Esophagus (tissue), 2 donors: ENCODE data around the gene ZMYM4. TPM values are rescaled to one million over a fixed set of nuclear protein-coding genes. Genes with fewer than 3 reads are reported as not detected.
"Not testable (repeated sequence)": the region's sequence is repeated elsewhere in the genome, so short reads cannot be mapped to it uniquely, and the experiment has no call there.

ENCODE experiments used
- H3K27ac ChIP-seq, 2 donors: one replicate each; pipeline ENCODE4 v1.5.1; 2013; ENCODE audit warnings: low read depth in 2 of 2, mild to moderate bottlenecking in 2 of 2, inconsistent platforms in 1 of 2, low read length in 1 of 2, moderate library complexity in 1 of 2
- H3K27me3 ChIP-seq, 2 donors: one replicate each; pipeline ENCODE4 v1.6.1; 2013; ENCODE audit warnings: low read length in 2 of 2, control low read depth in 1 of 2, mild to moderate bottlenecking in 1 of 2; ENCODE audit not compliant: insufficient read depth in 2 of 2, control insufficient read depth in 1 of 2
- H3K36me3 ChIP-seq, 2 donors: one replicate each; pipeline ENCODE4 v1.6.1; 2013; ENCODE audit warnings: low read length in 1 of 2; ENCODE audit not compliant: control insufficient read depth in 2 of 2, insufficient read depth in 2 of 2
- H3K4me1 ChIP-seq, 2 donors: one replicate each; pipeline ENCODE4 v1.6.1; 2013; ENCODE audit warnings: low read length in 1 of 2; ENCODE audit not compliant: control insufficient read depth in 2 of 2, insufficient read depth in 2 of 2
- H3K4me3 ChIP-seq, 2 donors: one replicate each; pipeline ENCODE4 v1.5.1; 2013; ENCODE audit warnings: low read length in 2 of 2, mild to moderate bottlenecking in 2 of 2, low read depth in 1 of 2, moderate library complexity in 1 of 2
- H3K9me3 ChIP-seq, 2 donors: one replicate each; pipeline ENCODE4 v1.6.1; 2013; ENCODE audit warnings: mild to moderate bottlenecking in 2 of 2, low read depth in 1 of 2, low read length in 1 of 2, moderate library complexity in 1 of 2; ENCODE audit not compliant: control insufficient read depth in 2 of 2, insufficient read depth in 1 of 2
- WGBS, 2 donors: extraction: QIAGEN DNeasy Blood & Tissue Kit; methylation state at CpG; one replicate each; pipeline ENCODE4 v1.1.7; 2013; 5-methylcytosine and 5-hydroxymethylcytosine counted together
- polyA plus RNA-seq, 2 donors: library from polyadenylated mRNA; stranded (reverse); fragments of 200-250 nt; gene quantifications; one replicate each; pipeline ENCODE4 v1.2.3, GENCODE V29; 2013
- donor health status: healthy with polysubstance abuse.
- donor health status: Bipolar disorder and iron deficiency.

The ZMYM4 gene
- polyA plus RNA-seq, 2 donors, result 6.1 to 9.0 TPM

DNA sequence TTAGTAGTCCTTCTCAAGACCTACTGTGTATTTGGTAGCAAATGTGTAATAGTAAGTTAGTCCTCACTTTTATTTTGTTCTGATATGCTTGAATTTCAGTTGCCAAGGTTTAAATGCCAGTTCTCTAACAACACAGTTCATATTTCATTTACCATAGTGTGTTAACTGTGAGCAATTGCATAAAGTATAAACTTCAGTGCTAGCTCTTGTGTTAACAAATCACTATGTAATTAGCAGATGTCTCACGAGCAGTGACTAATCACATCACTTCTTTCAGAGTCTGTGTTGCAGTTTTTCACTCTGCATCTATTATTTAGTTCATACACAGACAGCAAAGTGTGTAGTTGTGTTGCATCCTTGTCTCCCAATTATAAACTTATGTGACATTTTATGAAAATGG lies 47.8 kb downstream of the ZMYM4 start:
- Histone ChIP-seq H3K27me3 (no peaks in the 10 kb centered on the region), H3K4me3 (no peak overlapping the region), H3K36me3 (no peaks in the 10 kb centered on the region), H3K27ac (no peak overlapping the region), H3K9me3 (no peaks in the 10 kb centered on the region), H3K4me1 (peaks cover 0 to 2% of the 10 kb centered on the region in 2 donors)
- WGBS, 2 donors, result 58 to 61% methylated on average over 1 of the region's 1 CpG

DNA sequence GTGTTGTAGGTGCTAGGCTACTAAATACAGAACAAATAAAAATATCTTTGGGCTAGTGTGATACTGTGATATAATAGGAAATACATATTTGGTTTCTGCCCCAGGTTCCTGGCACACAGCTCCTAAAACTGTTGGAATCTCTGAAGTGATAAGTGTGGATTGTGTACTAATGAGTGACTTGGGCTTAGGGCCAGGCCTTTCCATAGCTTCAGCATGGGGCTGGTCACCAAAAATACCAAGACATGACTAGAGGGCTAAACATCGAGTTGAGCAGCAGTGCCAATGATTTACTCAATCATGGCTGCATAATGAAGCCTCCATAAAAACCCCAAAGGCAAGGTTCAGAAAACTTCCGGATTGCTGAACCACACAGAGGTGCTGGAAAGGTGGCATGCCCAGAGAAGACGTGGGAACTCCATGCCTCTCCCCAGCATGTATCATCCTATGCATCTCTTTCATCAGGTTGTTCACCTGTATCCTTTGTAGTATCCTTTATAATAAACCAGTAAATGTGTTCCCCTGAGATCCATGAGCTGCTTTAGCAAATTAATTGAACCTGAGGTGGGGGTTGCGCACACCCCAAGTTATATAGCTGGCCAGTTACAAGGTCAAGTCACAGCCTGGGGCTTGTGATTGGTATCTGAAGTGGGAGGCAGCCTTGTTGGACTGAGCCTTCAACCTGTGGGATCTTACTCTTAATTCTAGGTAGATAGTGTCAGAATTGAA lies 51.6 kb downstream of the ZMYM4 start:
- H3K27me3 ChIP-seq, result no peaks in the 10 kb centered on the region
- WGBS, 2 donors, result 58 to 69% methylated on average over 4 of the region's 4 CpGs
- H3K27ac ChIP-seq, result no peak overlapping the region
- H3K4me3 ChIP-seq, result no peak overlapping the region
- H3K36me3 ChIP-seq, result no peaks in the 10 kb centered on the region
- no peaks in the 10 kb centered on the region for H3K9me3 ChIP-seq
- peaks cover 0 to 2% of the 10 kb centered on the region in 2 donors for H3K4me1 ChIP-seq

DNA sequence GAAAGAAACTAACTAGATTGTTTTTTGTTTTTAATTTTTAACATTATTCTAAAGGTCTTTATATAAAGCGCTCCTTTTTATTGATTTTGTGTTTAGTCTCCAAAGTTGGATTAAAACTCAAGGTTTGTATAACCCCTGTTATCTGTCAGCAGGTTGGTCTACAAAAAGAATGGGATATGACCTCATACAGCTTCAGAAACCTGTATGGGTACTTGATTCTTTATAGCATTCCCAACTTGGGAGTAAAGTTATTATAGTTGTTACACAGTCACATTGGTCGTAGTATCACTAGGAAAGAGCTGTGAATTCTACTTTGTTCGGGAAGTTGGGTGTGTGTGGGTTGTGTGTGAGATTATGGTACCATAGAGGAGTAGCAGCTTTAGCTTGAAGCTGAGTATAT lies 52.4 kb downstream of the ZMYM4 start:
- H3K36me3 ChIP-seq, result no peaks in the 10 kb centered on the region
- H3K4me3 ChIP-seq, result no peak overlapping the region
- H3K4me1 ChIP-seq, result peaks cover 0 to 2% of the 10 kb centered on the region in 2 donors
- WGBS, 2 donors, result 85 to 93% methylated on average over 3 of the region's 3 CpGs
- no peaks in the 10 kb centered on the region for H3K27me3 ChIP-seq
- H3K9me3 ChIP-seq, result no peaks in the 10 kb centered on the region
- no peak overlapping the region for H3K27ac ChIP-seq

DNA sequence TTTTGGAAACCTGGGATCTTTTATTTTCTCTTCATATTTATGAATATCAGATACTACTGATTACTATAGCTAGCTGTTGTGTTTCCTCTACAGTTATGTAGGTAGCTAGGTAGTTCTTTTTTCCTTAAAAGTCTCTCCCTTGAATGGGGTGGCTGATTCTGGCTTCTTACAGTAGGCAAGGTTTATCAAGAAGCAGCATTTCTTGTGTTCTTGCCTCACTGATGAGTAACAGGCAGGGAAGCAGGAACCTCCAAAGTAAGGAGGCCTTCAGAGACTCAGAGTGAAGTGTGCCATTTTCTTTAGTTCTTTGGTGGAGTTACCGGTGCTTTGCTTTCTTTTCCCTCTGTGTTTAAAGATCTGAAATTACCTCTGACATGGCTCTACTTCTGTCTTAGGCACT lies 56.0 kb downstream of the ZMYM4 start:
- 80 to 88% methylated on average over 1 of the region's 1 CpG for WGBS, 2 donors
- peaks cover 0 to 2% of the 10 kb centered on the region in 2 donors for H3K4me1 ChIP-seq
- H3K27ac ChIP-seq, result no peak overlapping the region
- H3K9me3 ChIP-seq, result no peaks in the 10 kb centered on the region
- no peak overlapping the region for H3K4me3 ChIP-seq
- H3K27me3 ChIP-seq, result no peaks in the 10 kb centered on the region
- H3K36me3 ChIP-seq, result no peaks in the 10 kb centered on the region

DNA sequence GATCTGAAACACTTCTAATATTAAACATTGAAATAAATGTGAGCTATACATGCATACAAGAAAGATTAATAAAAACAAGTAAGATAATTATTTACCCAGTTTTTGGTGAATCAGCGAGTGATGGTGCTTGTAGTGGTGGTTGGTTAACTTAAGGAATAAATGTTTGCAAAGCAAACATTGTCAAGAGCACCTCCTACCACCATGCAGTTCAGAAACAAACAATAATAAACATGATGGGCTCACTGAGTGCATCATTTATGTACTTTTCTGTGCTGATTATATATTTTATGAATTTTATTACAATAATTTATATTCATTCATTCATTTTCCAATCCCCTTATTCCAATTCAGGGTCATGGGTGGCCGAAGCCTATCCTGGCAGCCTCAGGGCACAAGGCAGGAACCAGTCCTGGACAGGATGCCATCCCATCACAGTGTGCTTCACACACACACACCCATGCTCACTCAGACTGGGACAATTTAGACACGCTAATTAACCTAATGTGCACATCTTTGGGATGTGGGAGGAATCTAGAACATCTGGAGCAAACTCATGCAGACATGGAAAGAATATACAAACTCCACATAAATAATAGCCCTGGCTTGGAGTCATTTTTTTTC lies 57.8 kb downstream of the ZMYM4 start:
- H3K4me3 ChIP-seq, result no peak overlapping the region
- no peak overlapping the region for H3K27ac ChIP-seq
- no peaks in the 10 kb centered on the region for H3K9me3 ChIP-seq
- no peaks in the 10 kb centered on the region for H3K36me3 ChIP-seq
- no peaks in the 10 kb centered on the region for H3K4me1 ChIP-seq
- no peaks in the 10 kb centered on the region for H3K27me3 ChIP-seq
- WGBS, 2 donors, result 89 to 91% methylated on average over 3 of the region's 3 CpGs

DNA sequence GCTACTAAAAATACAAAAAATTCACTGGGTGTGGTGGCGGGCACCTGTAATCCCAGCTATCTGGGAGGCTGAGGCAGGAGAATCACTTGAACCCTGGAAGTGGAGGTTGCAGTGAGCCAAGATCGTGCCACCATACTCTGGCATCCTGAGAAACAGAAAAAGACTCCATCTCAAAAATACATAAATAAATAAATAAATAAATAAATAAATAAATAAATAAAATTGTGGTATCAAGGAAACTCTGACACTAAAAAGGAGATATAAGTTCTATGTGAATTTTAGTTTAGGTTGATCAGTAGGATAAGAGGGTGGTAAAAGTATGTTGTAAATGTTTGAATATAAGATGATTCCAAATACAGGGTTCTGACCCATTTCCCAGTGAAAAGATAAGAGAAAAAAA lies 63.1 kb downstream of the ZMYM4 start:
- H3K27ac ChIP-seq, H3K9me3 ChIP-seq, H3K4me3 ChIP-seq, H3K27me3 ChIP-seq, H3K4me1 ChIP-seq, H3K36me3 ChIP-seq: not testable (repeated sequence)
- 98 to 99% methylated on average over 2 of the region's 2 CpGs for WGBS, 2 donors

DNA sequence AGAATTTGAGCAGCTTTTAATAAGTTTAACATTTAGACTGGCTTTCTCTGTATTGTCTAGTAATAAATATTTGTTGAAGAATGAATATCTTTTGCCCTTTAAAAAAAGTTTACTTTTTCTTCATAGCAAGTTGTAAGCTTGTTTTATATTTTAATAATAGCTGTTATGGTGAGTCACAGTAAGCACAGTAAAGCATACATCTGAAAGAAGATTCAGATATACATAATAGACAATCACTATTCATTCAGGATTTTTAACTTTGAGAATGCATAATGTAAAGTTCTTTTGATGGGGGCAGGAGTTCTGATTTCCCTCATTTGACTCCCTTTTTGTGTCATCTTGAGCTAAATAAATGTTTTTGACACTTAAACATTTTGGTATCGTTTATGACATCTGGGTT lies 66.0 kb downstream of the ZMYM4 start:
- H3K9me3 ChIP-seq, result no peaks in the 10 kb centered on the region
- H3K27me3 ChIP-seq, result no peaks in the 10 kb centered on the region
- WGBS, 2 donors, result 60 to 65% methylated on average over 1 of the region's 1 CpG
- no peak overlapping the region for H3K27ac ChIP-seq
- no peaks in the 10 kb centered on the region for H3K4me1 ChIP-seq
- peaks cover 0 to 3% of the 10 kb centered on the region in 2 donors for H3K36me3 ChIP-seq
- no peak overlapping the region for H3K4me3 ChIP-seq

DNA sequence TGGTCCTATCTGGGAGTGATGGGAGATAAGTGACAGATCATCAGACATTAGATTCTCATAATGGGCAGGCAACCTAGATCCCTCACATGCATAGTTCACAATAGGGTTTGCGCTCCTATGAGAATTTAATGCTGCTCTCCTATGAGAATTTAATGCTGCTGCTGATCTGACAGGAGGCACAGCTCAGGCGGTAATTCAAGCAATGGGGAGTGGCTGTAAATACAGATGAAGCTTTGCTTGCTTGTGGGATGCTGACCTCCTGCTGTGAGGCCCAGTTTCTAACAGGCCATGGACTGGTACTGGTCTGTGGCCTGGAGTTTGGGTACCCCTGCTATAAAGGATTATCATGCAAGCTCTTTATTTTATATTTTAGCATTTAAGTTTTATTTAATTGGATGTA lies 72.0 kb downstream of the ZMYM4 start:
- WGBS, 2 donors, result 99 to 100% methylated on average over 2 of the region's 2 CpGs
- H3K9me3 ChIP-seq, result no peaks in the 10 kb centered on the region
- peaks cover 0 to 3% of the 10 kb centered on the region in 2 donors for H3K36me3 ChIP-seq
- H3K27me3 ChIP-seq, result no peaks in the 10 kb centered on the region
- no peaks in the 10 kb centered on the region for H3K4me1 ChIP-seq
- H3K27ac ChIP-seq, result no peak overlapping the region
- no peak overlapping the region for H3K4me3 ChIP-seq

DNA sequence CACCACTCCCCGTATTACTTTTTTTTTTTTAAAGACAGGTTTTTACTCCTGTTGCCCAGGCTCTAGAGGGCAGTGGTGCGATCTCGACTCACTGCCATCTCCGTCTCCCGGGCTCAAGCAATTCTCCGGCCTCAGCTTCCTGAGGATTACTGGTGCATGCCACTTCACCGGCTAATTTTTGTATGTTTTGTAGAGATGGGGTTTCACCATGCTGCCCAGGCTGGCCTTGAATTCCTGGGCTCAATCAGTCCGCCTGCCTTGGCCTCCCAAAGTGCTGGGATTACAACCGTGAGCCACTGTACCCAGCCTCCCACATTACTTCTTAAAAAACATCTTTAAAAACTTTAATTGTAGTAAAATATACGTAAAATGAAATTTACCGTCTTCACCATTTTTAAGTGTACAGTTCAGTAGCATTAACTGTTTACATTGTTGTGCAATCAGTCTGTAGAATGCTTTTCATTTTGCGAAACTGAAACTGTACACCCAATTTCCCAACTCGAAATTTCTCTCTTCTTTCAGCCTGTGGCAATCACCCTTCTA lies 77.0 kb downstream of the ZMYM4 start:
- Histone ChIP-seq H3K36me3 (no peaks in the 10 kb centered on the region), H3K9me3 (no peaks in the 10 kb centered on the region), H3K27ac (no peak overlapping the region), H3K4me3 (no peak overlapping the region), H3K4me1 (no peaks in the 10 kb centered on the region), H3K27me3 (no peaks in the 10 kb centered on the region)
- WGBS, 2 donors, result 88 to 90% methylated on average over 13 of the region's 13 CpGs

DNA sequence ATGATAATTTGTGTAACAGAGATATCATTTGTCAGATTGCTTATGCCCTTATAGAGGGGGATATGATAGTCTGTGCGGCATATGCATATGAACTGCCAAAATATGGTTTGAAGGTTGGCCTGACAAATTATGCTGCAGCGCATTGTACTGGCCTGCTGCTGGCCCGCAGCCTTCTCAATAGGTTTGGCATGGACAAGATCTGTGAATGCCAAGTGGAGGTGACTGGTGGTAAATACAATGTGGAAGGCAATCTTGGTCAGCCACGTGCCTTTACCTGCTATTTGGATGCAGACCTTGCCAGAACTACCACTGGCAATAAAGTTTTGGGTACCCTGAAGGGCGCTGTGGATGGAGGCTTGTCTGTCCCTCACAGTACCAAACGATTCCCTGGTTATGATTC lies 82.4 kb downstream of the ZMYM4 start:
- Histone ChIP-seq H3K9me3 (no peaks in the 10 kb centered on the region), H3K4me1 (no peaks in the 10 kb centered on the region), H3K36me3 (no peaks in the 10 kb centered on the region), H3K27me3 (no peaks in the 10 kb centered on the region), H3K4me3 (no peak overlapping the region), H3K27ac (no peak overlapping the region)
- 68 to 78% methylated on average over 6 of the region's 6 CpGs for WGBS, 2 donors
